RPMI8226 (cell line): ENCODE data around the gene EVL.
A peak's percentile ranks its signal among the peaks of the same experiment; 100 is the strongest.

Source experiments
- DNase-seq: peaks from one replicate; pipeline ENCODE4 v3.0.0-alpha.2; 2015

EVL gene

DNA sequence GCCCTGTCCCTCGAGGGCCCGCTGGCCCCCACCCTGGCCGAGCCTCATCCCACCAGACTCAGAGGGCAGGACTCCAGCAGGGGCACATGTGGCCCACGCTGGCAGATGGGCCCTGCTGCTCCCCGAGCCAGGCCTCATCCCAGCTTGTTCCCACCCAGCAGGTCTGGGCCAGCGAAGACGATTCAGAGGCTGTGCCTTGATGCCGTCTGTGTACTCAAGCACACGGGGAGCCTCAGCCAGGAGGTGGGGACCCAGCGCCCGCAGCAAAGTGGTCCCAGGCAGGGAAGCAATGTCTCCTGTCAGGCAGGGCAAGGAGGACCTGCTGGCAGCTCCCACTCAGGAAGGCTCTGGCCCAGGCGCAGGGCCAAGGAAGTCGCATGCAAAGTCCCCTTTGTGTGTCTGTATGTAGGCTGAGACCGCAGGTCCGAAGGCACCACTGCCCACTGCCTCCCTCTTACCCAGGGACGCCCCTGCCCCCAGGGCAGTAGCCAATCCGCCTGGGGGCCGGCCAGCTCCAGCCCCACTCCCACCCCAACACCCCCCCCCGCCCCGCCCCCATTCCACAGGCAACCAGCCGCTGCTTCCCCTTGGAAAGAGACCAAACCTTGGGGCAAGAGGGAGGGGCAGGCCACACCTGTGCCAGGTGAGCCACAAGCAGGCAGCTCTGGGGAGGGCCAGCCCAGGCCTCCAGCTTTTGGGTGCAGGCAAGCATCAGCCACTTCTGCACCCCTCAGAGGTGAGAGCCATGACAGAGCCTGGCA lies 84.8 kb downstream of the EVL start:
- no peak for DNase-seq

- DNase-seq: no peak
Measured at GRCh38 chr14:100150932-100151587, 85.8 kb downstream of the EVL start.

DNA sequence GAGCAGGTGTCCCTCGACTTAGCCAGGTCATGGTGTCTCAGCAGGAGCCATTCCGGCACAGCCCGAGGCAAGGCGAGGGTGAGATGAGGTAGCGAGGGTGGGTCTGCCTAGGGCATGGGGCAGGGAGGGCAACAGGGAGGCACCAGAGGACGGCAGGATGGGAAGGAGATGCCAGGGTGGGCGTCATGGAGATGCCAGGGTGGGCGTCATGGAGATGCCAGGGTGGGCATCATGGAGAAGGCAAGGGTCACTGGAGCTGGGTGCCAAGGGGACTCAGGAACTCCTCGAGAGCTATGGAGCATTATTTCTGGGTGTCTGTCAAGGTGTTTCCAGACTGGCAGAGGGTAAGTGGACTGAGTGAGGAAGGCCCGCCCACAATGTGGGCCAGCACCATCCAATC lies 86.9 kb downstream of the EVL start:
- DNase-seq: no peak

- peak; percentile 39 for DNase-seq
Measured at GRCh38 chr14:100153560-100153959, 88.3 kb downstream of the EVL start.

GRCh38 chr14:100155049-100155621 lies 89.9 kb downstream of the EVL start:
- DNase-seq: no peak

DNA sequence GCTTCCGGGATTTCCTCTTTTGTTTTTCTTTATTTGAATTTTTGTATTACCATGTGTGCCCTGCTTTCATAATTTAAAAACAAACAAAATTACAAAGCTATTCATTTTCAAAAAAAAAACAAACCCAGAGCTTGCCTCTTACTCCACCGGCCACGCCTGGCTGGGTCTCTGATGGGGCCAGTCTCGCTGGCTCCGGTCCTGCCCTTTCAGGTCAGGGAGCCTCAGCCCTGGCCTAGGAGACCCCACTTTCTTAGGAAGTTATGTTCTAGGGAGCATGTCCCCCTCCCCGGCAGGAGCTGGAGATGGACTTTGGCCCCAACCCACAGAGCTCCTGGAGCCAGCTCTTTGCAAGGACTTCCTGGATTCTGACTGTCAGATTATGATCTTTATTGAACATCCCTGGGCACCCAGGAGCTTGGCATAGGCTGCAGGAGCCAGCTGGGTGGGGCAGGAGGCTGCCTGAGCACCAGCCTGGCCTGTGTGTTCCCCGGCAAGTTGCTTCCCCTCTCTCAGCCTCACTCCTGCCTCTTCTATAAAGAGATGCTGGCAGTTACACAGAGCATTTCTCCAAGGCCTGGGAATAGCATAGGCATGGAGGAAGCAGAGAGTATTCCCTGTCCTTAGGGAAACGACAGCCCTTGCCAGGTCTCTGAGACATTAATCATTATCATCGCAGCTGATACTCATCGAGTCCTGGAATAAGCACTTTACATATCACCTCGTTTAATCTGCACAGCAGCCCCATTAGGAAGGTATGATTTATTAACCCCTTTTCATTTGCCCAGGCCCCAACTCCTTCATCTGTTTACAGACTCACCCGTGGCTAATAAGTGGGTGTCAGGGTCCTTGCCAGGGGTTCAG lies 90.8 kb downstream of the EVL start:
- DNase-seq: no peak

GRCh38 chr14:100156776-100157175 lies 91.6 kb downstream of the EVL start:
- DNase-seq: no peak

GRCh38 chr14:100157548-100158232 lies 92.5 kb downstream of the EVL start:
- peak; percentile 30 for DNase-seq

- DNase-seq: no peak
Measured at GRCh38 chr14:100158566-100159093, 93.4 kb downstream of the EVL start.

DNA sequence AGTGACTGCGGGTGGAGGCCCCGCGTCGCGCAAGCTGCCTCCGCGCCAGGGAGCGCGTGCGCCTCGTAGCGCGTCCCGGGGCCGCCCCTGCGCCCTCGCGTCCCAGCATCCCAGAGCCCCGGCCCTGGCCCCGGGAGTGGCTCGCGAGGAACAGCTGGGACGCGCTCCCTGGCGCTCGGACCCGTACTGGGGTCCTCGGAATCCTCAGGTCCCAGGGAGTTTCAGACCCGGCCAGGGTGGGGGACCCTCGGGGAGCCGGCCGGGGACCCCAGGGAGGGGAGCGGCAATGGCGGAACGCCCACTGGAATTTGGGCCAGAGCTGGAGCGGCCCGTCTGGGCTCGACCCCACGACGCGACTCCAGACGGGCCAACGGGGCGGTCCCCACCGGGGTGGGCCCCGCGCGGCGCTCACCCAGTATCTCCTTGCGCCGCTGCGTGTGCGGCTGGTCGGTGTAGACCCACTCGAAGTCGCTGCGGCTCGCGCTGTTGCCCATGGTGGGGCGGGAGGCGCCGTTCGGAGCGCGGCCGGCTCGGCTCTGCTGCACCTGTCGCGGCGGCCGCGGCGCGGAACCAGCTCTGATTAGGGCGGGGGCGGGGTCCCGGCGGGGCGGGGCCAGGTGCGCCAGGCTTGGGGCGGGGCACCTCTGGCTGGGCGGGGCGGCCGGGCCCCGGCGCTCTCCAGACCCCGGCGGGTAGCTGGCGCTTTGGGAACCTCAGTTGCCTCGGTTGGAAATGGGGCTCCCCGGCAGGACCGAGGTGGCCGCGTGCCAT lies 94.1 kb downstream of the EVL start, which contains the start of gene DEGS2:
TSS of gene DEGS2 (minus strand) at position 552 of the 771 bp plus-strand sequence. CDS start at position 494, 58 bp downstream.
- peak; percentile 76 for DNase-seq

DNA sequence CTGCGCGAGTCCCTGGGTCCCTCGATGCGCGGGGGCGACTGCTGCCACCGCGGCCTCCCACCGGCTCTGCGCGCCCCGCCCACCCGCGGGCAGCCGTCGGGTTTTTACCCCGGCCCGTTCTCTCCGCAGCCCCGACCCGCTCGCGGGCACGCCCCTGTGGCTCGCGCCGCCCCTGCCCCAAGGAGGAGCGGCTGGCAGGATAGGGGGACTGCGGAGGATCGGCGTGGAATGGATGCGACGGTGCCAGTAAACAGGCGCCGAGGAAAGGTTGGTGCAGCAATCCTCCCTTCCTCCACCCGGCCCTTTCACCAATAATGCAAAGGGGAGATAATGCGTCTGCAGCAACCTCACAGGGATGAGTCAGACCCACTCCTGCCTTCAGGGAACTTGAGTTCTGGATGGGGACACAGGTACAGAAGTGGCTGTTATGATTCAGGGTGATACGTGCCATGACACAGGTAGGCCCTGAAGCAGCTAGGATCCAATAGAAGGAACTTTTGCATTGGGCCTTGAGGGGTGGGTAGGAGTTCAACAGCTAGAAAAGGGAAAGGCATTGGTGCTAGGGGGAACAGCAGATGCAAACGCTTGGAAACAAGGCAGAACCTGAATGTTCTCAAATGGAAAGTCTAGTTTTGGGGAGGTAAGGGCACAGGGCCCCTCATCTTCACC lies 94.8 kb downstream of the EVL start:
- no peak for DNase-seq

DNA sequence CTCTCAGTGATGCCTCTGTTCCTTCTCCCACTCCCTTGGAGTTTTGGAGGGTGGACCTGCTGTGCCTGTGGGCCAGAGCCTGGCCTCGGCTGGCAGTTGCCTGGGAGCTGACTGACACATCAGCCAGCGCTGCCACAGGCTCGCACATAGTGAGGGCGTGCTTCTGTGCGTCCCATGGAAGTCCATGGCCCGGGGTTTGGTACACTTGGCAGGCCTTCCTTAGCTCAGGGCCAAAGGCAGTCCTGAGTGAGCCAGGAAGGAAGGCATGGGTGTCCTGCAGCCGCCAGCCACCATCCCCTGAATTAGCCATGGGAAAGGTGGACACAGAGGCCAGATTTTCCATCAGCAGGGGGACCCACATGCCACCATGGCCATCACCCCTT lies 95.3 kb downstream of the EVL start:
- DNase-seq: no peak

- DNase-seq: no peak
Measured at GRCh38 chr14:100165376-100165775, 100.2 kb downstream of the EVL start.

- DNase-seq: no peak
Measured at GRCh38 chr14:100165831-100166440, 100.7 kb downstream of the EVL start.

GRCh38 chr14:100168506-100168905 lies 103.3 kb downstream of the EVL start:
- DNase-seq: no peak

DNA sequence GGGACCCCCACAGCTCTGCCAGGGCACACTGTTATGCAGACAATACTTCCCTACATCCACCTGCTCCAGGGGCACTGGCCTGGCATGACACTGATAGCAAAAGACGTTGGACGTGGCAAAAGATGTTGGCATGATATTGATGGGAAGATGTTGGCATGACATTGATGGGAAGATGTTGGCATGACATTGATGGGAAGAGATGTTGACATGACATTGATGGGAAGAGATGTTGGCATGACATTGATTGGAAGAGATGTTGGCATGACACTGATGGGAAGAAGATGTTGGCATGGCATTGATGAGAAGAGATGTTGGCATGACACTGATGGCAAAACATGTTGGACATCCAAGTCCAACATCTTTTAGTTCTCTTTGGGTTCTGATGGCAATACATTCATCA lies 105.7 kb downstream of the EVL start:
- DNase-seq: no peak

- no peak for DNase-seq
Measured at GRCh38 chr14:100172811-100173210, 107.6 kb downstream of the EVL start.

- DNase-seq: no peak
Measured at GRCh38 chr14:100173353-100173752, 108.1 kb downstream of the EVL start.

- no peak for DNase-seq
Measured at GRCh38 chr14:100176811-100177327, 111.6 kb downstream of the EVL start.

DNA sequence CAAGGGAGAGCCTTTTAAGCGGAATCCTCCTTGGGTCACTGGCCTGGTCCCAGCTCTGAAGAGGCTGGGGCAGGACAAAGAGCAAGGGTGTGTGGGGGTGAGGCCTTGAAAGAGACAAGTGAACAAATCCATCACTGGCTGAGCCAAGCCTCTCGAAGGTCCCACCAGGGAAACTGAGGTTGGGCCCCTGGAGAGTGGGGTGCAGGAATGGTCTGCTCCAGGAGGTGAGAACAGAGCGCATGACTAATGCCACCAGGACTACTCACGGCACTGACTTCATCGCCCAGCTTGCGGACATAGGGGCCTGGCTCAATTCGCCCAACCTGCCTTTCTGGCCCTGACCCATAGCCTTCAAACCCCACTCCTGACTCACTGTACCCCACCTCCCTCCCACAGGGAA lies 113.5 kb downstream of the EVL start:
- DNase-seq: no peak
